Spleen (tissue), 7 donors: ENCODE results near the gene RAVER2.

Source experiments
- POLR2A ChIP-seq, 3 donors: fragments of 450-650 bp; IDR thresholded peaks; one replicate each; pipeline ENCODE4 v1.5.1; 2017; ENCODE audit warnings: antibody characterized with exemption in 3 of 3, mild to moderate bottlenecking in 1 of 3
- POLR2AphosphoS5 ChIP-seq, 3 donors: sonication (generic); formaldehyde crosslinking; IDR thresholded peaks; one replicate each; pipeline ENCODE4 v1.5.1; 2017; ENCODE audit warnings: antibody characterized with exemption in 3 of 3
- TF ChIP-seq, protein P1 (sequence below), 11 experiments: fragments of 200-600 bp in 7 of 11; fragments of 450-650 bp in 4 of 11; sonication (generic) in 4 of 11; IDR thresholded peaks in 8 of 11; conservative IDR thresholded peaks in 3 of 11; 1 replicate in 7 of 11; 2 replicates in 4 of 11; pipeline versions ENCODE4 v1.4.0 to v1.8.0; 2016 to 2021; ENCODE audit warnings: antibody characterized with exemption in 11 of 11, inconsistent platforms in 4 of 11, mild to moderate bottlenecking in 1 of 11
- donor health status: DM: no; HTN: no; CAD: no; lungs with moderate emphysema.
- donor health status: DM: no; HTN: no; CAD: no.
- donor health status: DM: no; HTN: no; CAD: no.

DNA sequence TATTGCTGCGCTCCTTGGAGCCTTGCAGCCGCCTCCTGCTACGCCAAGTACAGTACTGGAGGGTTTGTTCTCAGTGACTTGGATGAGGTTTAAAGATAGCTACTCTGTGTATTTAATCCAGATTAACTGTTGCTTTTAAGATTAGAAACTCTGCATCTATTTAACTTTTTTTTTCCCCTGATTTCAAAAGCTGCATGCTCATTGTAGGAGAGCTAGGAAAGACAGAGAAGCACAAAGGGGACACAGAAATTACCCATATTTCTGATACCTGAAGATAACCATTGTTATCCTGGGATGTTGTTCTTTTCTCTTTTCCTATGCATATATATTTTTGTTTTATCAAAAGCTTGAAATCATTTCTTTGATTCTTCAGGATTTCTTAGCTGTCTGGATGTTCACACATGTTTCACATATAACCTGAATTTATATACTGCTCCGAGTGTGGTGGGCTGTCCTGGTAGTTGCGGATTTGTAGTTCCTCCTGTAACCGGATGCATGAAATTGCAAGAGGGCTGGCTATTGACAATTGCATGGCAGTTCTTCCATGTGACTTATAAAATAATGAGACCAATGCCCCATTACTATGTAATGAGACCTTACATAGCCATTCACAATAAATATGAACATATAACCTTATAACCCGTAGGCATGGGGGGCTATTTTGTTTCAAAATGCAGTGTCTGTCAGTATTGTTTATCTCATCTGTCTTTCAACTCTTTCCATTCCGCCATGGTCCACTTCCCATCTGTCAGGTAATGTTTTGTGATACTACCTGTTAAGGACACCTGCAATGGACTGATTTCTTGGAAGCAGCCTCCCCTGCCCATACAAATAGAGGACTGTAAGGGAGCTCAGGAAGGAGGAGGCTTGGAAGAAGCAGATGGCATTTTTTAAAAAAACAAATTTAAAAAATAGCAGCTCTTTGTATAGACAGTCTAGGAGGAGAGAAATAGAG, 1.4 kb downstream of the RAVER2 start:
- TF ChIP-seq POLR2A (IDR thresholded peaks at IDR 0.05) (no peak), POLR2AphosphoS5 (IDR thresholded peaks at IDR 0.05) (no peak)
- TF ChIP-seq, protein P1, sequence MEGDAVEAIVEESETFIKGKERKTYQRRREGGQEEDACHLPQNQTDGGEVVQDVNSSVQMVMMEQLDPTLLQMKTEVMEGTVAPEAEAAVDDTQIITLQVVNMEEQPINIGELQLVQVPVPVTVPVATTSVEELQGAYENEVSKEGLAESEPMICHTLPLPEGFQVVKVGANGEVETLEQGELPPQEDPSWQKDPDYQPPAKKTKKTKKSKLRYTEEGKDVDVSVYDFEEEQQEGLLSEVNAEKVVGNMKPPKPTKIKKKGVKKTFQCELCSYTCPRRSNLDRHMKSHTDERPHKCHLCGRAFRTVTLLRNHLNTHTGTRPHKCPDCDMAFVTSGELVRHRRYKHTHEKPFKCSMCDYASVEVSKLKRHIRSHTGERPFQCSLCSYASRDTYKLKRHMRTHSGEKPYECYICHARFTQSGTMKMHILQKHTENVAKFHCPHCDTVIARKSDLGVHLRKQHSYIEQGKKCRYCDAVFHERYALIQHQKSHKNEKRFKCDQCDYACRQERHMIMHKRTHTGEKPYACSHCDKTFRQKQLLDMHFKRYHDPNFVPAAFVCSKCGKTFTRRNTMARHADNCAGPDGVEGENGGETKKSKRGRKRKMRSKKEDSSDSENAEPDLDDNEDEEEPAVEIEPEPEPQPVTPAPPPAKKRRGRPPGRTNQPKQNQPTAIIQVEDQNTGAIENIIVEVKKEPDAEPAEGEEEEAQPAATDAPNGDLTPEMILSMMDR (IDR thresholded peaks at IDR 0.05 in 8 of 11, conservative IDR thresholded peaks at IDR 0.05 in 3 of 11): no peak
